GM18868 (cell line): ENCODE data around the gene RBM28.

ENCODE experiments used
- ATAC-seq: cut with Tn5 transposase; IDR thresholded peaks from one replicate; pipeline ENCODE4 v1.9.1; 2021; ENCODE audit warnings: mild to moderate bottlenecking, moderate library complexity; ENCODE audit not compliant: unreplicated experiment

RBM28 gene

DNA sequence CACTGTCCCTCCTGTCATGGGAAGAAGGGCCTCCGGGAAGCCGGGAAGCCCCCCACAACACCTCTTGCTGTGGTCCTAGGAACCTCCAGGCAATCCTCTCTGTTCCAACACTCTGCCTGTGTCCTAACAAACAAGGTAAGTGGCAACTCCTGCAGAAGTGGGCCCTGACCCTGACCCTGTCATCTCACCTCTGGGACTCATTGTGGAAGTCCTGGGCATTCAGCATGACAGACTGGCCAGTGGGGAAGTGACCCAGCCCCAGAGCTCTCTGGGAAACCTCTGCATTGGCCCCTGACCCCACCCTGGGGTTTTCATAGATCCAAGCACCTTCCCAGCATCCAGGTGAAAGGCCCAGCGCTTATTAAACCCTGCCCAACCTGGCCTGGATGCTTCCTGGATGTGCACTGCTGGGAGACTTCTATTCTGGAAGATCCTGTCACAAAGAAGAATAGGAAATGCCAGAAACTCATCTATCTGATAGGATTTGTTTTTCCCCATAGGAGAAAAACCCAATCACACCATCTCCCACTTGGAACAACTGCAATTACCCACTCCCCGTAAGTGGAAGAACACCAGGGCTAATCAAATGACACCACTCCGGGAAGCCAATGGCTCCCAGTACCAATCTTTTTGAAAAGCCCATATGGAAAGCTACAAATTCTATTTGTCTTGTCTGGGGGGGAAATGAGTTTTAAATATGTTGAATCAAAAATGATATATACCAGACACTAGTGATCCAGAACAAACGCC is 78.4 kb downstream of the RBM28 start:
- ATAC-seq = no peak

DNA sequence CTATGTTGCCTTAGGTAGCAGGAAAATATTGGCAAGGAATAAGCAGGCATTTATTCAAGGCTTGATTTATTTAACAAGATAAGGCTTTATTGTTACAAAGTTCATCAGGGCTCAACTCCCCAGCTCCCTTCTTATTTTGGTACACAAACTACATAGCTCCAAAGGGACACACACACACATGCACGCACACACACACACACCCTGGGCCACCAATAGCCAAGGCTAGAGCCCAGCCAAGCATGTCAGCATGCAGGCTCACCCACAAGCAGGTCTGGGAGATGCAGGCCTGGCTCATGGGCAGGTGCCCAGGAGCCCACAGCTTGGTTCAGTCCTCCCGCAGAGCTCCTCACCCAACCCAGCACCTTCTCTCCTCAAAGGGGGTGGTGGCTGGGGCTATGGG is 79.2 kb downstream of the RBM28 start:
- ATAC-seq = no peak

DNA sequence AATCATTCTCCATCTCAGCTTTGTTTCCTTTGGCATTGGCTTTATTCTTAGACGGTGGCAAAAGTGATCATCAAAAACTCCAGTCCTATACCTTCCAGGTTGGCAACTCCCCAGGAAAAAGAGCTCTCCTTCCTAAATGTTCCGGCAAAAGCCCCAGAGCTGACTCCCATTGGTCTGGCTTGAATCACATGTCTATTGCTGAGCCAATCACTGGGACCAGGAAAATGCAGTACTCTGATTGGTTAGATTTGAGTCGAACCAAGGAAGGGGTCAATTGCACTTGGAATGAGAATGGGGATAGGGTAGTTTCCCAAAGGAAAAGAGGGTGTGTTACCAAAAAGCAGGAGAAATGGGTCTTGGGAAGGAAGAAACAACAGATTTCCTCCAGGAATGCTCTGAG is 80.3 kb downstream of the RBM28 start:
- ATAC-seq = no peak

DNA sequence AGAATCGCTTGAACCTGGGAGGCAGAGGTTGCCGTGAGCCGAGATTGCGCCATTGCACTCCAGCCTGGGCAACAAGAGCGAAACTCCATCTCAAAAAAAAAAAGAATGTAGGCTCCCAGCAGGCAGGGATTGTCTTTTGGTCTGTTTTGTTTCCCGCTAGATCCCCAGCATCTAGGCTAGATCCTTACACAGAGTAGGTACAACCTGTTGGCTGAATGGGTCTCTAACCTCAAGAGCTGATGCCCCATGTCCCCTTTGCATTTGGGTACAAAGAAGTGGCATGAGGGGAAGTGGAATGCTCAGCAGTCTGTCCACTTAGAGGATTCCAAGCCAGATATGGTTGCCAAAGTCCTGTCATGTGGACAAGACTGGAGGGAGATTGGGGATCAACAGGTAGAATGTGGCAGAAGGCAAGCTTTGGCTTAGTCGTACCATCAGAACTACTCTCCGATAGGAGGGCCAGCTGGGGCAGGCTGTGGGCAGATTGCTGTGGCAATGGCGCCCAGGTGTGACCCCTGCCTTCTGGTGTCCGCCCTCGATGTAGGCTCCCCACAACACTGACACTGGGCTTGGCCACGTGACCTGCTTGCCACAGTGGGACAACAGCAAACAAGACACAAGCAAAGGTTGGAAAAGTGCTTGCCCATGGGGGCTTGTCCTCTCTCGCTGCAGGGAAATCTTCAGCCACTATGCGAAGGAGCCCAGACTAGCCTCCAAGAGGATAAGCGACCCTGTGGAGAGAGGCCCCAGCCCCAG is 81.3 kb downstream of the RBM28 start:
- no peak for ATAC-seq

DNA sequence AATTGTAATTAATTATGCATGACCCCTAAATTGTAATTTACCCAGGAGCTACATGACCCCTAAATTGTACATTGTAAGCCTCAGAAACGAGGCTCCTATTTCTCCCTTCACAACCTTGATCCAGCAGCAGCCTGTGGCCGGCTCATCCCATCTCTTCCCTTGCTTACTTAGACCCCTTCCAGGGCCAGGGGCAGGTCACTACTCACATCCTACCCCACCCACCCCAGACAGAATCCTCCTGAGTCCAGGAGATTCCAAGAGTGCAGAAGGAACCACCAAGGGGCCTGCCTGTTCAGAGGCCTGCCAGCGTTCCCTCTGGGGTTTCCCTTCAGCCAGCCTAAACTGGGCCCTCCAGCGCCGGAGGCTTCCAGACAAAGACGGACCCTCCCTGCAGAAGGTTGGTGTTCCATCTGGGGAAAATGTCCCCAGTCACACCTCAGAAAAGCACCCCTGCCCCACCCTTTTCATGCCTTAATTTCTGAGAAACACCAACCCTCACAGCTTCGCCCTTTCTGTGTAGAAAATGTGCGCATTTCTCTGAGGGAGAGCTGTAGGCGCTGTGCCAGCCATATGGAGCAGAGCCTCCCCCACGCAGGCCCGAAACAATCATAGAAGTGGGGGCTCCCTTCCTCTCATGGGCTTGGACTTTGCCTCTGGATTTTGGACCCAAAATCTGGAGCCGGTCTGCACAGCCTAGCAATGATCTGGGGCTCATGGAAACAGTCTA is 83.5 kb downstream of the RBM28 start:
- ATAC-seq = no peak

DNA sequence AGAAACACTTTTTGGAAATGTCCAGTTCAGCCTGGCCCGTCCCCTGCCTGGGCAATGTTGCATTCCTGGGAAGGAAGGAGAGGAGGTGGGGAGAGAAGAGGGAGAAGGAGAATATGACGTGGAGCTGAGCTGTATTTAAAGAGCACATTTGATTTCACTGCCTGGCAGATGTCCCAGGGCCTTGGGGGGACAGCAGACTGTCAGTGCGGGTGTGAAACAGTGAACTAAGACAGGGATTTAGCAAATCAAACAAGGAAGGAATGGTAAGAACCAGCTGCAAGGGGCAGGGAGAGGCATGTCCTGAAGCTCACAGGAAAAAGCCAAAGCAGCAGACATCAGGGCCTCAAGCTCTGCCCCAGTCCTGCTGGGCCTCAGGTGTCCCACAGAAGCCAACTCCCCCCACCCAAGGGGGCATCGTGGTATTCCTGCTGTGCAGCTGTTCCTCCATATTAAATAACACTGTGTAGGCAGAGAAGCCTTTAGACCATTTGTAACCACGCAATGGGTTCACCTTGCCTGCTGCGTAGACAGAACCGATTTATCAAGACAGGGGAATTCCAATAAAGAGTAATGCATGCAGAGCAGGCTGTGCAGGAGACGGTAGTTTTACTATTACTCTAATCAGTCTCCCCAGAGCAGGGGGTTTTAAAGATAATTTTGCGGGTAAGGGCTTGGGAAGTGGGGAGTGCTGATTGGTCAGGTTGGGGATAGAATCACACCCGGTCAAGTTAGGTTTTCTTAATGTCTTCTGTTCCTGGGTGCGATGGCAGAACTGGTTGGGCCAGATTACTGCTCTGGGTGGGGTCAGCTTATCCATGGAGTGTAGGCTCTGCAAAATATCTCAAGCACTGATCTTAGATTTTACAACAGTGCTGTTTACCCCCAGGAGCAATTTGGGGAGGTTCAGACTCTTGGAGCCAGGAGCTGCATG is 84.3 kb downstream of the RBM28 start:
- ATAC-seq = no peak

DNA sequence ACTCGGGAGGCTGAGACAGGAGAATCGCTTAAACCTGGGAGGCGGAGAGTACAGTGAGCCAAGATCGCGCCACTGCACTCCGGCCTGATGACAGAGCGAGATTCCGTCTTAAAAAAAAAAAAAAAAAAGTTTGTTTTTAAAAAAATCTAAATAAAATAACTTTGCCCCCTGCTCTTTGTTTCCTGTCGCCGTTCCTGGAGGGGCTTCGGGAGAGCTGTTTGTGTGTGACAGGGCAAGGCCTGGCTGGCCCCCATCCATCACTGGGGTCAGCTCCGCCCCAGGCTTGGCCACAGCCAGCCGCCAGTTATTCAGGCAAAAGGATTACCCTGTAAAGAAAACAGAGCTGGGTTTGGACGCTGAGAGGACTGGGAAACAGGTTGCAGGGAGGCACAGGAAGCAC is 86.2 kb downstream of the RBM28 start:
- no peak for ATAC-seq

DNA sequence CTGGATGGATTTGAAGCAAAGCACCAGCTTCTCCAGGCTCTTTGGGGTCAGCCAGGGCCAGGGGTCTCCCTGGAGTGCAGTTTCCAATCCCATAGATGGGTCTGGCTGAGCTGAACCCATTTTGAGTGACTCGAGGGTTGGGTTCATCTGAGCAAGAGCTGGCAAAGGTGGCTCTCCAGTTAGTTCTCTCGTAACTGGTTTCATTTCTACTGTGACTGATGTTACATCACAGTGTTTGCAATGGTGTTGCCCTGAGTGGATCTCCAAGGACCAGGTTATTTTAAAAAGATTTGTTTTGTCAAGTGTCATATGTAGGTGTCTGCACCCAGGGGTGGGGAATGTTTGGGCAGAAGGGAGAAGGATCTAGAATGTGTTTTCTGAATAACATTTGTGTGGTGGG is 88.4 kb downstream of the RBM28 start:
- ATAC-seq = no peak

DNA sequence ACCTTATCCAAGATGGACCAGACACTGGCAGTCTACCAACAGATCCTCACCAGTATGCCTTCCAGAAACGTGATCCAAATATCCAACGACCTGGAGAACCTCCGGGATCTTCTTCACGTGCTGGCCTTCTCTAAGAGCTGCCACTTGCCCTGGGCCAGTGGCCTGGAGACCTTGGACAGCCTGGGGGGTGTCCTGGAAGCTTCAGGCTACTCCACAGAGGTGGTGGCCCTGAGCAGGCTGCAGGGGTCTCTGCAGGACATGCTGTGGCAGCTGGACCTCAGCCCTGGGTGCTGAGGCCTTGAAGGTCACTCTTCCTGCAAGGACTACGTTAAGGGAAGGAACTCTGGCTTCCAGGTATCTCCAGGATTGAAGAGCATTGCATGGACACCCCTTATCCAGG is 89.2 kb downstream of the RBM28 start:
- ATAC-seq = no peak

DNA sequence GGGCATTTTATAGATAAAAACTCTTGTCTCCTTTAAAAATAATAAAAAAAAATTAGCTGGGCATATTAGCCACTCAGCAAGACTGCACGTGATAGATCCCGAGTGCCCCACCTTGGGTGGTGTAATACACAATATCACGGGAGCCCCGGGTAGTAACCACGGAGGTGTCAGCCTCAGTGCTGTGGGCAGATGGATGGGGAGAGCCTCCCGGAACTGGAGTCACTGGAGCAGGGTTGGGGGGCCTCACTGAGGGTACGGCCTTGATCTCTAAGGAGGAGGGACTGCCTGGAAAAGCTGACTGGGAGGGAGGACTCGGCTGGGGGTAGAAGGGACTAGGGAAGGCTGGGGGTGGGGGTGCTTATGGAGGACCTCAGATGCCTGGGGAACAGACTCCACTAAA is 90.0 kb downstream of the RBM28 start:
- ATAC-seq = no peak

DNA sequence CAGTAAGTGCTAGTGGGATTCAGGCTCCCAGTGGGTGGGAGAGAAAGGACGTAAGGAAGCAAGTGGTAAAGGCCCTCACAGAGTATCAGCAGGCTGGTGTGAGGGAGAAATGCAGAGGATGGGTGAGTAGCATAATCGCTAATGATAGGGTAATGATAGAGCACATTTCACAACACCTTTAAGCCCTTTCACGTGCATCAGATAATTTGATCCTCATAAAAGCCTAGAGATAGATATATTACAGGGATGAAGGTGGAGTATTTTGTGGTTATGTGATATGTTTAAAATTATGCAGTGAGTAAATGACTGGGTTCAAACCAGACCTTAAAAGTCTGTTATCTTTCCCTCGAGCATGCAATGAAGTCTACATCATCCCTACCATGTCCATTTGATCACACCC is 92.4 kb downstream of the RBM28 start:
- no peak for ATAC-seq
